ENCODE data around the gene PKHD1. TPM values are rescaled to one million over a fixed set of nuclear protein-coding genes. Genes with fewer than 3 reads are reported as not detected.

PKHD1 gene
- total RNA-seq, 4 donors from 2014 or later, result 0.11 to 0.68 (median 0.42) TPM

DNA sequence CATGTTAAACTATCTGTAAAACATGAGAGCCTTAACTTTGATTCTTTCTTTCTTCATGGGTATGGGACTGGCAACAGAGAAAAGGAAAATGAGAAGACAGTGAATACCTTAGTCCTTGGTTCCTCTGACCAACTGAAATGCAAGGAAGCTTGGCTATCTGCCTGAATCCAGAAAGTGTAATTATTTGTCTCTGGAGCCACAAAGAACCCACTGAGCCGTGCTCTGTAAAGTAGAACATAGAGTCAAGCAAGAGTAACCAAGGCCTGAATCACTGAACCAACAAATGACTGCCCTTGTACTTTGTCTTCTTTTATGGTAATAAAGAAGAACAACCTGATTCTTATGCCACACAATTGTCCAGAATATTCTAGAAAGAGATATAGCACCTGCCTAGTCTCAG, 27.6 kb downstream of the PKHD1 start:
- no peak overlapping the region for H3K4me3 ChIP-seq
- no peaks in the 10 kb centered on the region for H3K4me1 ChIP-seq
- H3K27ac ChIP-seq, result no peak overlapping the region
- WGBS, result 89% methylated on average over 1 of the region's 1 CpG
- H3K9me3 ChIP-seq, result no peaks in the 10 kb centered on the region
- DNase-seq (ENCODE audit: low spot score in 2 of 2), result no peak
- TF ChIP-seq EP300 (IDR thresholded peaks at IDR 0.05), result no peak
- TF ChIP-seq POLR2A (IDR thresholded peaks at IDR 0.05), result no peak
- no peak for TF ChIP-seq POLR2AphosphoS5 (IDR thresholded peaks at IDR 0.05)
- TF ChIP-seq, protein P1, sequence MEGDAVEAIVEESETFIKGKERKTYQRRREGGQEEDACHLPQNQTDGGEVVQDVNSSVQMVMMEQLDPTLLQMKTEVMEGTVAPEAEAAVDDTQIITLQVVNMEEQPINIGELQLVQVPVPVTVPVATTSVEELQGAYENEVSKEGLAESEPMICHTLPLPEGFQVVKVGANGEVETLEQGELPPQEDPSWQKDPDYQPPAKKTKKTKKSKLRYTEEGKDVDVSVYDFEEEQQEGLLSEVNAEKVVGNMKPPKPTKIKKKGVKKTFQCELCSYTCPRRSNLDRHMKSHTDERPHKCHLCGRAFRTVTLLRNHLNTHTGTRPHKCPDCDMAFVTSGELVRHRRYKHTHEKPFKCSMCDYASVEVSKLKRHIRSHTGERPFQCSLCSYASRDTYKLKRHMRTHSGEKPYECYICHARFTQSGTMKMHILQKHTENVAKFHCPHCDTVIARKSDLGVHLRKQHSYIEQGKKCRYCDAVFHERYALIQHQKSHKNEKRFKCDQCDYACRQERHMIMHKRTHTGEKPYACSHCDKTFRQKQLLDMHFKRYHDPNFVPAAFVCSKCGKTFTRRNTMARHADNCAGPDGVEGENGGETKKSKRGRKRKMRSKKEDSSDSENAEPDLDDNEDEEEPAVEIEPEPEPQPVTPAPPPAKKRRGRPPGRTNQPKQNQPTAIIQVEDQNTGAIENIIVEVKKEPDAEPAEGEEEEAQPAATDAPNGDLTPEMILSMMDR (IDR thresholded peaks at IDR 0.05), result no peak
- no peaks in the 10 kb centered on the region for H3K36me3 ChIP-seq
- peaks cover 2% of the 10 kb centered on the region for H3K27me3 ChIP-seq

DNA sequence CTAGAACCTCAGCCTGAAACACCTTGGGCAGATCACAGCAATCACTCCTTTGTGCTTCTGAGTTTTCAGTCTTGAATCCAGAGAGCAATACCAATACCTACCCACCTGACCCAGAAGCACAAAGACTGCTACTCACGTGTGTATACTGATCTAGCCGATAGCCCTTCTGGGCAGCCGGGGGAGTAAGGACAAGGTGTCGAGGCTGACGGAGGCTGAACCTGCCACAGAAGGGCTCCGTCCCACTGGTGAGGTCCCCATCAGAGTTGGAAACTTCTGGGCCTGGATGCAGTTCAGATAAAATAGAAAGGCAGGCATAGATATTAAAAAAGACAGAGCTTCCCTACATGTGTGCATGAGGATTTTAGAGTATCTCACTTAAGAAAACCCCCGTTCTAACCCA, 32.0 kb downstream of the PKHD1 start:
- Histone ChIP-seq H3K27me3 (peaks cover 2% of the 10 kb centered on the region), H3K4me3 (no peak overlapping the region), H3K27ac (no peak overlapping the region), H3K4me1 (no peaks in the 10 kb centered on the region), H3K36me3 (no peaks in the 10 kb centered on the region), H3K9me3 (no peaks in the 10 kb centered on the region)
- no peak for DNase-seq (ENCODE audit: low spot score in 2 of 2)
- no peak for TF ChIP-seq EP300 (IDR thresholded peaks at IDR 0.05)
- TF ChIP-seq POLR2AphosphoS5 (IDR thresholded peaks at IDR 0.05), result no peak
- TF ChIP-seq POLR2A (IDR thresholded peaks at IDR 0.05), result no peak
- WGBS, result 91% methylated on average over 7 of the region's 7 CpGs

DNA sequence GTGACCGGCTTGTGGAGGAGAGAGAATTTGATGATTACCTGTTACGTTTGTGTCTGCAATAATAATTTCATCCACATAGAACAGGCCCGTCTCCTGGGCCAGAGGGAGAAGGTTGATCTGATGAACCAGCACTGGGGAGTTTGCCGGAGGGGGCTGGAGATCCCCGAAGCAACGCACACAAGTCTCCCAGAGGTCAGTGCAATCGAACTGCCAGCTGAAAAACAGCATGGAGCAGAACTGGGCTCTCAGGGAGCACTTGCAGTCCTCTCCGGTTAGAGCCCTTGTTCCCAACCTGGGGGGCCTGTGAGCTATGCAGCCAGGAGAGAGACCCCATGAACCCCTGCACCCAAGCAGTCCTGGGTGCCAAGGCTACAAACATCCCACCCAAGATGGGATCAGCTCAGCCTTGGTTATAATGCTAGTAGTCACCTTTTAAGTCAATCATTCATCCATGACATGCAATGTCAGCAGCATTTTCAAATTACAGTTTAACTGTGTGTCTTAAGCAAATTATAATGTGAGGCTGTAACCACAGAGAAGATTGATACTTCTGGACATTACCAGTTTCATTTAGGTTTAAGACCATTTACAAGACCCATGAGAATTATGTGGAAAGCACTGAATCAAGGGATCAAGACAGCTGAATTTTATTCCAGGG, 34.2 kb downstream of the PKHD1 start:
- DNase-seq (ENCODE audit: low spot score in 2 of 2), result no peak
- no peaks in the 10 kb centered on the region for H3K27me3 ChIP-seq
- no peaks in the 10 kb centered on the region for H3K36me3 ChIP-seq
- TF ChIP-seq, protein P1 (IDR thresholded peaks at IDR 0.05), result no peak
- no peak for TF ChIP-seq POLR2AphosphoS5 (IDR thresholded peaks at IDR 0.05)
- TF ChIP-seq POLR2A (IDR thresholded peaks at IDR 0.05), result no peak
- TF ChIP-seq EP300 (IDR thresholded peaks at IDR 0.05), result no peak
- H3K4me1 ChIP-seq, result no peaks in the 10 kb centered on the region
- WGBS, result 79% methylated on average over 8 of the region's 8 CpGs
- H3K9me3 ChIP-seq, result no peaks in the 10 kb centered on the region
- H3K4me3 ChIP-seq, result no peak overlapping the region
- H3K27ac ChIP-seq, result no peak overlapping the region

DNA sequence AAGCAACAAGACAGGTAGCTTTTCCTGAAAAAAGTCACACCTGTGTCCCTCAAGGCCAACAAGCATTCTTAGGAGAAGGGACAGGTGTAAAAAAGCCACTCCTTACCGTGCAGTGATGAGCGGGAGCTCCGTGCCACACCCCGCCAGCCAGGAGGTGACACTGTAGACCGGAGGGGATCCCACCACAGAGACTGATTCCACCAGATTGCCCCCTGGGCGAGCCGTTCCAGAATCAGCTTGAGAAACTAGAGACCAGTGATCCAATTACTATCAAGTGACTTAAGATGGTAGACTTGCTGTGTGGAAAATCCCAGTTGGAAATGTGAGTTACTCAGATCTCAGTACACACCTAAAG, 37.4 kb downstream of the PKHD1 start:
- Histone ChIP-seq H3K27me3 (no peaks in the 10 kb centered on the region), H3K9me3 (no peaks in the 10 kb centered on the region), H3K36me3 (no peaks in the 10 kb centered on the region), H3K4me1 (peaks cover 4% of the 10 kb centered on the region), H3K27ac (no peak overlapping the region), H3K4me3 (no peak overlapping the region)
- no peak for DNase-seq (ENCODE audit: low spot score in 2 of 2)
- WGBS, result 65% methylated on average over 7 of the region's 7 CpGs
- TF ChIP-seq POLR2AphosphoS5 (IDR thresholded peaks at IDR 0.05) (no peak), EP300 (IDR thresholded peaks at IDR 0.05) (no peak), POLR2A (IDR thresholded peaks at IDR 0.05) (no peak)
- TF ChIP-seq, protein P1 (IDR thresholded peaks at IDR 0.05), result no peak

DNA sequence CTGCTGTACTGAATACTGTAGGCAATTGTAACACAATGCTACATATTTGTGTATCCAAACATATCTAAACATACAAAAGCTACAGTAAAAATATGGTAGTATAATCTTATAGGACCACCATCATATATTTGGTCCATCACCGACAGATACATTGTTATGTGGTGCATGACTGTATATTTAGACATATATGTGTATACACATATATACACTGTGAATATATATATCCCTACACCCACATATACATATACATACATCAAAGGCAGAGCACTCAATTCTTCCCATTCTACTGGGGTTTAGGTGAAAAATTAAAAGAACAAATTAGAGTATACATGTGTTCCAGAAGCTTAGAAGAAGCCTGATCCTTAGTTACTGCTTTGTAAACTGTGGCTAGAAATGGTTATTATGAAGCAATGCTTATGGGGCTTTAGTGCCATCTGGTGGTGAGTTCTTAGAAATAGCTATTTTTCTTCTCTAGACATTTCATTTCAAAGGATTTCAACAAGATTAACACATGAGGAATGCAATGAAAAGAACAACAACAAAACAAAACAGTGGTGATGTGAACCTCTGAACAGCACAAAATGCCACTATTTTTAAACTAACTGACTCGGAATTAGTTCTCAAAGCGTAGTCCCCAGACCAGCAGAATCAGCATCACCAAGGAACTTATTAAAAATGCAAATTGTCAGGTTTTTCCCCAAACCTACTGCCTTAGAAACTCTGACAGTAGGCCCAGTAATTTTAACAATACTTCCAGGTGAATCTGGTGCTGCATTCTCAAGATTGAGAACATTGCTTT, 38.0 kb downstream of the PKHD1 start:
- H3K4me1 ChIP-seq, result peaks cover 4% of the 10 kb centered on the region
- TF ChIP-seq EP300 (IDR thresholded peaks at IDR 0.05), result no peak
- TF ChIP-seq, protein P1 (IDR thresholded peaks at IDR 0.05), result peak in 1 of 2 donors; percentile 43
- H3K4me3 ChIP-seq, result no peak overlapping the region
- DNase-seq (ENCODE audit: low spot score in 2 of 2), result no peak
- H3K27ac ChIP-seq, result no peak overlapping the region
- WGBS, result 37% methylated on average over 3 of the region's 3 CpGs
- no peaks in the 10 kb centered on the region for H3K36me3 ChIP-seq
- H3K9me3 ChIP-seq, result no peaks in the 10 kb centered on the region
- H3K27me3 ChIP-seq, result no peaks in the 10 kb centered on the region

Data from suprapubic skin (tissue), 4 donors.